ENCODE results near the gene TMEM167B.

TMEM167B gene

DNA sequence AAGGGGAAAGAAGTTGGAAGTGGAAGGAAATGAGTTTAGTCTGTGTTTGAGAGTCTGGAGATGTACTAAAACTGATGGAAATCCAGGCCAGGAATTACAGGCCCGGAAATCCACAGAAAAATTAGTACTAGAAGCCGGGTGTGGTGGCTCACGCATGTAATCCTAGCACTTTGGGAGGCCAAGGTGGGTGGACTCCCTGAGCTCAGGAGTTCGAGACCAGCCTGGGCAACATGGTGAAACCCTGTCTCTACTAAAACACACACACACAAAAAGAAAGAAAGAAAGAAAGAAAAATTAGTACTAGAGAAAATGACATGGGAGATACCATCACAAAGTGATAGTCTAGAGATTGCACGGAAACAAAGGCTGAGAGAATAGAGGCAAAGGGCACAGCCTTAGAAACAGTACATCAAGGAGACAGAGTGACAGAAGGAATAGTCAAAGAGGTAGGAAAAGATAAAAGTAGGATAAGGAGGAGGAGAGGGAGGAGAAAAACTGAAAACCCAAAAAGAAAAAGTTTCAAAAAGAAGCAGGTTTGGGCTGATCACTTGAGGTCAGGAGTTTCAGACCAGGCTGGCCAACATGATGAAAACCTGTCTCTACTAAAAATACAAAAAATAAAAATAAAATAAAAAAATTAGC is 10.0 kb upstream of the TMEM167B start:
- DNase-seq (ENCODE audit: low read depth), result no peak
- TF ChIP-seq, protein P1, sequence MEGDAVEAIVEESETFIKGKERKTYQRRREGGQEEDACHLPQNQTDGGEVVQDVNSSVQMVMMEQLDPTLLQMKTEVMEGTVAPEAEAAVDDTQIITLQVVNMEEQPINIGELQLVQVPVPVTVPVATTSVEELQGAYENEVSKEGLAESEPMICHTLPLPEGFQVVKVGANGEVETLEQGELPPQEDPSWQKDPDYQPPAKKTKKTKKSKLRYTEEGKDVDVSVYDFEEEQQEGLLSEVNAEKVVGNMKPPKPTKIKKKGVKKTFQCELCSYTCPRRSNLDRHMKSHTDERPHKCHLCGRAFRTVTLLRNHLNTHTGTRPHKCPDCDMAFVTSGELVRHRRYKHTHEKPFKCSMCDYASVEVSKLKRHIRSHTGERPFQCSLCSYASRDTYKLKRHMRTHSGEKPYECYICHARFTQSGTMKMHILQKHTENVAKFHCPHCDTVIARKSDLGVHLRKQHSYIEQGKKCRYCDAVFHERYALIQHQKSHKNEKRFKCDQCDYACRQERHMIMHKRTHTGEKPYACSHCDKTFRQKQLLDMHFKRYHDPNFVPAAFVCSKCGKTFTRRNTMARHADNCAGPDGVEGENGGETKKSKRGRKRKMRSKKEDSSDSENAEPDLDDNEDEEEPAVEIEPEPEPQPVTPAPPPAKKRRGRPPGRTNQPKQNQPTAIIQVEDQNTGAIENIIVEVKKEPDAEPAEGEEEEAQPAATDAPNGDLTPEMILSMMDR (IDR thresholded peaks at IDR 0.05; ENCODE audit: low read depth, low read length, missing control alignments), result no peak
- H3K4me3 ChIP-seq (ENCODE audit: low read depth, low read length), result no peak overlapping the region

DNA sequence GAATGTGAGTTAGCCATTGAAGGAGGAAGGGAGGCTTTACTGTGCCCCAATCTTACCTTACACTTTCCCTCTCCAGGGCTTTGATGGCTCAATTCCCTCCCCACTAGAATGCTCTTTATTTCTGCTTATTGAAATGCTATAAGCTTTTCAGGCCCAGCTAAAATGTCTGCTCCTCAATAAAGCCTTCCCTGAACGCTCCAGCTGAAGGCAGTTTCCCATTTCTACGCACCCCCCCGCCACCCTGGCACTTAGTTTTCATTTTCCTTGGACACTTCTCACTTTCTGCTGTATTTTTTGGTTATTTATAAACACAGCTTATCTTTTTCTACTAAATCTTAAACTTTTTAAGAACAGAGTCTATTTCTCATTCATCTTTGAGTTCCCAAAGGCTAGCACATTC is 7.1 kb upstream of the TMEM167B start:
- no peak for DNase-seq (ENCODE audit: low read depth)
- TF ChIP-seq, protein P1 (IDR thresholded peaks at IDR 0.05; ENCODE audit: low read depth, low read length, missing control alignments), result no peak
- H3K4me3 ChIP-seq (ENCODE audit: low read depth, low read length), result no peak overlapping the region

DNA sequence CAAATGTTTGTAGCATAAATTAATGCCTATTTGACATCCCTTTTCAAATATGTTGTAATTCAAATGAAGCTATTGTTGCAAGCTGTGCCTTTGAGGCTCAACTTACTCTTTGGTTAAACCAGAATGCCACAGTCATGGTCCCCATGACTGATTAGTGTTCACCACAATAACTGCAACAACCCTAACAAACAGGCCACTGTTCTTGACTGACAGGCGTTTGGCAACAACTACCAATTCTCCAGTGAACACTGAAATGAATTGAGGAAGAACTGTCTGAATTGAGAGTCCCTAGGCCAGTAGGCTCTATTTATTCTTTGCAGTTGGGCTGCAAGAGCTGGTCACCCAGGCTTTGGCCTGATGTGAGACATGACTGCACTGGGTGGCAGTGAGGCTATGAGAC is 6.6 kb upstream of the TMEM167B start:
- TF ChIP-seq, protein P1 (IDR thresholded peaks at IDR 0.05; ENCODE audit: low read depth, low read length, missing control alignments), result no peak
- H3K4me3 ChIP-seq (ENCODE audit: low read depth, low read length), result no peak overlapping the region
- DNase-seq (ENCODE audit: low read depth), result no peak

DNA sequence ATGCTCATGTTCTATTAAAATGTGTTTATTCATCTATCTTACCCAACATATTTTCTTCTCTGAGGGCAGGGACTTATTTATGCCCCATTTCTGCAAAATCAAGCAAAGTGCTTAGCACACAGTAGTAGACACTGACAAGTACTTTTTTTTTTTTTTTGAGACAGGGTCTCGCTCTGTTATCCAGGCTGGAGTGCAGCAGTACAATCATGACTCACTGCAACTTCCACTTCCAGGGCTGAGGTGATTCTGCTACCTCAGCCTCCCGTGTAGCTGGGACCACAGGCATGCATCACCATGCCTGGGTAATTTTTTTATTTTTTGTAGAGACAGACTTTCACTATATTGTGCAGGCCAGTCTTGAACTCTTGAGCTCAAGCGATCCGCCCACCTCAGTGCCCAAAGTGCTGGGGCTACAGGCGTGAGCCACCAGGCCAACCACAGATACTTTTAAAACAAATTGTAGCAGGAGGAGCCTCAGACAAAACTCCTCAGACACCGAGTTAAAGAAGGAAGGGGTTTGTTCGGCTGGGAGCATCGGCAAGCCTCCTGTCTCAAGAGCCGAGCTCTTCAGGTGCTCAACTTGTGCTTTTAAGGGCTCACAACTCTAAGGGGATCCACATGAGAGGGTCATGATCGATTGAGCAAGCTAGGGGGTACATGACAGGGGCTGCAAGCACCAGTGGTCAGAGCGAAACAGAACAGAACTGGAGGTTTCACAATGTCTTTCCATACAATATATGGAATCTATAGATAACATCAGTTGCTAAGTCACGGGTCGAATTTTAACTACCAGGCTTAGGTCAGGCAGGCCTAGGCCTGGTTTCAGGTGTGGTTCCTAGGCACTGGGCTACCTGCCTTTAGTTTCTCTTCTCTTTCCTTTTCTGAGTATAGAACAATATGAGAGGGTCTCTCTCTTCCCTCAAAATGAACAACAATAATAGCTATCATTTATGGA is 5.7 kb upstream of the TMEM167B start:
- DNase-seq (ENCODE audit: low read depth), result no peak
- H3K4me3 ChIP-seq (ENCODE audit: low read depth, low read length), result no peak overlapping the region
- TF ChIP-seq, protein P1 (IDR thresholded peaks at IDR 0.05; ENCODE audit: low read depth, low read length, missing control alignments), result no peak

DNA sequence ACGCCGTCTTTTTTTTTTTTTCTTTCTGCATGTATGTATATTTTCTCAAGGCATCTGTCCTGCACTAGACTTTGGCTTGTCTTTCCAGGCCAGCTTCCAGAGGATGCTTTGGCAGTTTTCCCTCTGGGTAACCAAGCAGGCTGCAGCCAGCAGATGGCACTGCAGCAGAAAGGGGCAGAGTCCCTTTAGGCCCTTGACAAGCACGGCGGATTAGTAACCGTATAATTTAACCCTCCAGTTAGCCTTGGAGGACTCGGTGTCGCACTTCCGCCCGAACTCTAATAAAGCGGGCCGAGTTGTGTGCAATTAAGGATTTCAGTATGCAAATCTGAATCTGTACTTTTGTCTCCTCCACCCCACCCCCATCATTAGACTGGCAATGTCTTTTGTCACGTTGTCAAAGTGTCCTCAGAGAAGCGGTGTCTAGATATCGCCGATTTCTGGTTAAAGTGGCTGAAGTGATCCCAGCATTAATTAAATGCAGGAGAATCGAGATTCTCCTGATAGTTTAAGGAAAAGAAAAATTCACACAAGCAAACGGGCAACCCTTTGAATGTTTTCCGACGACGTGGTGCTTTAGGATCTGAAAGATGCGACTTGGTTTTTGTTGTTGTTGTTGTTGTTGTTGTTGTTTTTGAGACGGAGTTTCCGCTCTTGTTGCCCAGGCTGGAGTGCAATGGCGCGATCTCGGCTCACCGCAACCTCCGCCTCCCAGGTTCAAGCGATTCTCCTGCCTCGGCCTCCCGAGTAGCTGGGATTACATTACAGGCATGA is 1.1 kb upstream of the TMEM167B start:
- TF ChIP-seq, protein P1 (IDR thresholded peaks at IDR 0.05; ENCODE audit: low read depth, low read length, missing control alignments), result peak; percentile 50
- no peak for DNase-seq (ENCODE audit: low read depth)
- H3K4me3 ChIP-seq (ENCODE audit: low read depth, low read length), result no peak overlapping the region; the same call in 1 of the 2 replicates

DNA sequence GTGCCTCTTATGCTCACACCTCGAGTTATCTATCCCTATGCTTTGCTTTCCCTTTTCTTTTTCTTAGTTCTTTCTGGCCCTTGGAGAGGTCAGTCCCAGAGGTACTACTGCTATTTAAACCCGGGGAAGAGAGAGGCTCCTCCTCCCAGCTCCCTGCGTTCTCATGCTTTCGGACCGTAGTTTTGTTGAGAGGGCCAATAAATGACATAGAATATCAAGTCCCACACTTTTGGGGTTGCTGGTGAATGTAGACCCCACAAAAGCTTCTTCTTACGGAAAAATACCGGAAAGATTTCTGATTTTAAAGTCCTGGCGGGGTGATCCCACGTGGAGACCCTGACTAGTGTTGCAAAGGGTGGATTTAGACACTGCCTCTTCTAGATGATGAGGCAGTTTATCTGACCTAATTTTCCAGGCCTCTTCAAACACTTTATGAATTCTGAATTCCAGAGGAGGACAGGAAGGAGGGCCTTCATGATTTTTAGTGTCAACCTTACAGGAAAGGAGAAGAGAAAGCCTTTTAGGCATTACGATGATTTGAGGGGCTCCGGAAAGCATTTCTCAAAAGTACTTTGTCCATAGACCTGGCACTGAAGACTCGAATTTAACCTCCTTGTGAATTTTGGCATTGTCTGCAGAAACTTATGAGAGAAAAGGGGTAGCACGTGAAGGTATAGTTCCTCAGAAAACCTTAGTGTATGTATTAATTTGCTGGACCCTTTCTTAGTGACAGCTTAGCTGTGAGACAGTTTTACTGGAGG is 694 bp downstream of the TMEM167B start:
- H3K4me3 ChIP-seq (ENCODE audit: low read depth, low read length), result peak overlapping the region; percentile 82
- no peak for DNase-seq (ENCODE audit: low read depth)
- TF ChIP-seq, protein P1 (IDR thresholded peaks at IDR 0.05; ENCODE audit: low read depth, low read length, missing control alignments), result no peak

All from GM12864 (cell line).